ENCODE data around the gene SPI1.

- TF ChIP-seq CTCF (IDR thresholded peaks at IDR 0.05) (no peak), POLR2A (IDR thresholded peaks at IDR 0.05) (no peak)
Observed at GRCh38 chr11:47327949-47328348, 50.4 kb downstream of the SPI1 start.
